SK-N-SH treated with all-trans-retinoic acid at 6 μM for 48 hours (cell line): Measurements from ENCODE around the gene SRMS.

Source experiments
- ARNTL ChIP-seq: fragments of 450-650 bp; formaldehyde crosslinking; IDR thresholded peaks from 2 replicates; pipeline ENCODE4 v1.5.0; 2020; ENCODE audit warnings: low read depth, mild to moderate bottlenecking, moderate library complexity, borderline replicate concordance
- GLIS3 ChIP-seq: fragments of 250-450 bp; sonication (Bioruptor Pico); IDR thresholded peaks from 2 replicates; pipeline ENCODE4 v1.5.0; 2020; ENCODE audit warnings: mild to moderate bottlenecking, moderate library complexity
- PATZ1 ChIP-seq: fragments of 250-450 bp; sonication (Bioruptor Pico); IDR thresholded peaks from 2 replicates; pipeline ENCODE4 v1.8.0; 2020; ENCODE audit warnings: mild to moderate bottlenecking, moderate library complexity, borderline replicate concordance
- SNAI2 ChIP-seq: fragments of 250-450 bp; sonication (Bioruptor Pico); IDR thresholded peaks from 2 replicates; pipeline ENCODE4 v1.5.0; 2020; ENCODE audit warnings: mild to moderate bottlenecking, moderate library complexity
- ZFP3 ChIP-seq: fragments of 250-450 bp; sonication (Bioruptor Pico); IDR thresholded peaks from 2 replicates; pipeline ENCODE4 v1.5.0; 2020; ENCODE audit warnings: mild to moderate bottlenecking, moderate library complexity
- ZFP30 ChIP-seq: fragments of 450-650 bp; formaldehyde crosslinking; IDR thresholded peaks from 2 replicates; pipeline ENCODE4 v1.5.0; 2022; ENCODE audit warnings: mild to moderate bottlenecking, moderate library complexity
- ZNF565 ChIP-seq: fragments of 450-650 bp; formaldehyde crosslinking; conservative IDR thresholded peaks from 2 replicates; pipeline ENCODE4 v1.5.0; 2020; ENCODE audit warnings: low read depth, mild to moderate bottlenecking, moderate library complexity
- ZNF70 ChIP-seq: fragments of 450-650 bp; formaldehyde crosslinking; IDR thresholded peaks from 2 replicates; pipeline ENCODE4 v1.5.0; 2020; ENCODE audit warnings: mild to moderate bottlenecking, moderate library complexity
- ZNF8 ChIP-seq: fragments of 450-650 bp; formaldehyde crosslinking; IDR thresholded peaks from 2 replicates; pipeline ENCODE4 v1.5.0; 2020; ENCODE audit warnings: mild to moderate bottlenecking, moderate library complexity

GRCh38 chr20:63525971-63526370 is 21.6 kb downstream of the SRMS start:
- no peak for TF ChIP-seq ZFP30 (CRISPR knock-in tag)
- no peak for TF ChIP-seq ZNF8 (CRISPR knock-in tag)
- no peak for TF ChIP-seq ZFP3 (CRISPR knock-in tag)
- TF ChIP-seq ZNF565 (CRISPR knock-in tag), result no peak
- no peak for TF ChIP-seq ARNTL (CRISPR knock-in tag)
- no peak for TF ChIP-seq PATZ1 (CRISPR knock-in tag)
- no peak for TF ChIP-seq GLIS3
- no peak for TF ChIP-seq SNAI2 (CRISPR knock-in tag)
- TF ChIP-seq ZNF70 (CRISPR knock-in tag), result no peak
